Measurements from ENCODE around the gene PAIP2. TPM values are rescaled to one million over a fixed set of nuclear protein-coding genes. Genes with fewer than 3 reads are reported as not detected.

Gene PAIP2
- total RNA-seq, 1 experiment from 2014 or later: 108 TPM

DNA sequence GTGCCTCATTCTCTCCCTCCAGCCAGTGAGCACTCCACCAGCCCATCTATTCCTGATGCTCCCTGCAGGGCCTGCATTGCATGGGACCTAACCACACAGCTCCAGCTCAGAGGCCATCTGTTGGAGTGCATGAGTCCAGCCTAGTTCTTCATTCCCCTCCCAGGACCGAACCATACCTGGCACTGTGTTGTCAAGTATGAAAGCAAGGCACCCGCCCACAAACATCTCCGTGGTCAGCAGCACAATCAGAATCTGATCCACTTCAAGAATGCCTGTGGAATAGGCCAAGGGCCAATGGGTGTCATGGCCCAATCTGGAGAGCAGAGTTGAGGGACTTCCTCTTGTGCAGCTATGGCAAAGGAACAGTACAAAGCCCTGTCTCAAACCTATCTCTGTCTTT is 35.6 kb downstream of the PAIP2 start:
- BruUV-seq (replicated peaks): no TSS peak
- Histone ChIP-seq H3K27ac (ENCODE audit: low read depth, low read length) (no peak overlapping the region), H3K4me3 (replicated peaks in 1 of 2; ENCODE audit: low read depth in 1 of 2, low read length in 2 of 2) (no peak overlapping the region), H2AFZ (ENCODE audit: low read depth, low read length, poor library complexity, severe bottlenecking) (no peak overlapping the region), H3K9ac (ENCODE audit: low read length) (no peak overlapping the region), H3K4me1 (ENCODE audit: control insufficient read depth in 1 of 2, insufficient read depth in 2 of 2, low read length in 2 of 2) (peaks cover 24 to 25% of the 10 kb centered on the region in 2 experiments), H3K9me2 (ENCODE audit: insufficient read depth) (no peaks in the 10 kb centered on the region), H3K27me3 (ENCODE audit: insufficient read depth, low read length) (no peaks in the 10 kb centered on the region), H3K4me2 (ENCODE audit: low read length) (no peak overlapping the region), H3K79me2 (ENCODE audit: insufficient read depth, low read length) (no peaks in the 10 kb centered on the region), H3K9me3 (ENCODE audit: control insufficient read depth in 1 of 2, insufficient read depth in 1 of 2, low read depth in 1 of 2, low read length in 2 of 2) (no peaks in the 10 kb centered on the region), H3K36me3 (ENCODE audit: control insufficient read depth in 1 of 2, insufficient read depth in 2 of 2, low read length in 2 of 2) (0 out of 4 replicates have a peak, but pooled peaks cover 0 to under 1% of the 10 kb centered on the region in 2 experiments), H4K20me1 (ENCODE audit: insufficient read depth) (no peaks in the 10 kb centered on the region)
- ChIA-PET RAD21 (ENCODE audit: low non-redundant PET in 1 of 2, low total read pairs in 2 of 2, uncharacterized antibody in 2 of 2, unreplicated experiment in 2 of 2) (no interaction called here), CTCF (no interaction called here), POLR2A (no interaction called here)
- TF ChIP-seq EZH2phosphoT487 (IDR thresholded peaks at IDR 0.05; ENCODE audit: borderline replicate concordance): no peak
- TF ChIP-seq ZNF274 (IDR thresholded peaks at IDR 0.05; ENCODE audit: low read depth, low read length): no peak
- TF ChIP-seq POLR2A (IDR thresholded peaks at IDR 0.05; ENCODE audit: borderline replicate concordance, extremely low read depth, insufficient read depth, insufficient read length): no peak
- no peak for TF ChIP-seq FOSL1 (IDR thresholded peaks at IDR 0.05; ENCODE audit: low read depth)
- TF ChIP-seq ELF1 (IDR thresholded peaks at IDR 0.05; ENCODE audit: borderline replicate concordance, low read depth): no peak
- TF ChIP-seq, protein P1, sequence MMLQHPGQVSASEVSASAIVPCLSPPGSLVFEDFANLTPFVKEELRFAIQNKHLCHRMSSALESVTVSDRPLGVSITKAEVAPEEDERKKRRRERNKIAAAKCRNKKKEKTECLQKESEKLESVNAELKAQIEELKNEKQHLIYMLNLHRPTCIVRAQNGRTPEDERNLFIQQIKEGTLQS (IDR thresholded peaks at IDR 0.05): no peak
- TF ChIP-seq CBX3 (IDR thresholded peaks at IDR 0.05; ENCODE audit: low read depth): no peak
- no peak for TF ChIP-seq ZFX (IDR thresholded peaks at IDR 0.05)
- no peak for TF ChIP-seq EZH2 (IDR thresholded peaks at IDR 0.05)
- TF ChIP-seq, protein P2, sequence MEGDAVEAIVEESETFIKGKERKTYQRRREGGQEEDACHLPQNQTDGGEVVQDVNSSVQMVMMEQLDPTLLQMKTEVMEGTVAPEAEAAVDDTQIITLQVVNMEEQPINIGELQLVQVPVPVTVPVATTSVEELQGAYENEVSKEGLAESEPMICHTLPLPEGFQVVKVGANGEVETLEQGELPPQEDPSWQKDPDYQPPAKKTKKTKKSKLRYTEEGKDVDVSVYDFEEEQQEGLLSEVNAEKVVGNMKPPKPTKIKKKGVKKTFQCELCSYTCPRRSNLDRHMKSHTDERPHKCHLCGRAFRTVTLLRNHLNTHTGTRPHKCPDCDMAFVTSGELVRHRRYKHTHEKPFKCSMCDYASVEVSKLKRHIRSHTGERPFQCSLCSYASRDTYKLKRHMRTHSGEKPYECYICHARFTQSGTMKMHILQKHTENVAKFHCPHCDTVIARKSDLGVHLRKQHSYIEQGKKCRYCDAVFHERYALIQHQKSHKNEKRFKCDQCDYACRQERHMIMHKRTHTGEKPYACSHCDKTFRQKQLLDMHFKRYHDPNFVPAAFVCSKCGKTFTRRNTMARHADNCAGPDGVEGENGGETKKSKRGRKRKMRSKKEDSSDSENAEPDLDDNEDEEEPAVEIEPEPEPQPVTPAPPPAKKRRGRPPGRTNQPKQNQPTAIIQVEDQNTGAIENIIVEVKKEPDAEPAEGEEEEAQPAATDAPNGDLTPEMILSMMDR (IDR thresholded peaks at IDR 0.05 in 2 of 3, conservative IDR thresholded peaks at IDR 0.05 in 1 of 3; ENCODE audit: borderline replicate concordance in 1 of 3, insufficient read depth in 1 of 3, low read depth in 2 of 3, low read length in 2 of 3): no peak
- no peak for TF ChIP-seq TCF7L2 (IDR thresholded peaks at IDR 0.05; ENCODE audit: borderline replicate concordance, extremely low read depth, insufficient read depth, insufficient read length)
- TF ChIP-seq RAD21 (IDR thresholded peaks at IDR 0.05; ENCODE audit: low read depth): no peak
- TF ChIP-seq SIN3A (IDR thresholded peaks at IDR 0.05; ENCODE audit: low read depth): no peak
- TF ChIP-seq POLR2AphosphoS5 (IDR thresholded peaks at IDR 0.05; ENCODE audit: low read depth, low read length): no peak
- TF ChIP-seq YY1 (IDR thresholded peaks at IDR 0.05; ENCODE audit: extremely low read depth, insufficient replicate concordance, low read depth, low read length): no peak
- TF ChIP-seq, protein P3, sequence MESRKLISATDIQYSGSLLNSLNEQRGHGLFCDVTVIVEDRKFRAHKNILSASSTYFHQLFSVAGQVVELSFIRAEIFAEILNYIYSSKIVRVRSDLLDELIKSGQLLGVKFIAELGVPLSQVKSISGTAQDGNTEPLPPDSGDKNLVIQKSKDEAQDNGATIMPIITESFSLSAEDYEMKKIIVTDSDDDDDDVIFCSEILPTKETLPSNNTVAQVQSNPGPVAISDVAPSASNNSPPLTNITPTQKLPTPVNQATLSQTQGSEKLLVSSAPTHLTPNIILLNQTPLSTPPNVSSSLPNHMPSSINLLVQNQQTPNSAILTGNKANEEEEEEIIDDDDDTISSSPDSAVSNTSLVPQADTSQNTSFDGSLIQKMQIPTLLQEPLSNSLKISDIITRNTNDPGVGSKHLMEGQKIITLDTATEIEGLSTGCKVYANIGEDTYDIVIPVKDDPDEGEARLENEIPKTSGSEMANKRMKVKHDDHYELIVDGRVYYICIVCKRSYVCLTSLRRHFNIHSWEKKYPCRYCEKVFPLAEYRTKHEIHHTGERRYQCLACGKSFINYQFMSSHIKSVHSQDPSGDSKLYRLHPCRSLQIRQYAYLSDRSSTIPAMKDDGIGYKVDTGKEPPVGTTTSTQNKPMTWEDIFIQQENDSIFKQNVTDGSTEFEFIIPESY (IDR thresholded peaks at IDR 0.05; ENCODE audit: extremely low read depth, insufficient replicate concordance, low read length): no peak
- TF ChIP-seq CEBPB (IDR thresholded peaks at IDR 0.05; ENCODE audit: low read depth): no peak
- TF ChIP-seq SP1 (IDR thresholded peaks at IDR 0.05; ENCODE audit: low read depth): no peak
- DNase-seq (ENCODE audit: low read depth, low spot score) (no peak), ATAC-seq (no peak)
- intact Hi-C loops (cut with micrococcal nuclease): loop anchor here (10.0 kb wide), 1 partner anchor 182 kb away; the partner anchor contains the start of gene SIL1

Data from HCT116 (cell line).